DMS114 treated with DMSO at 0.1 percent for 48 hours (cell line): ENCODE measurements around the gene CASP2.
A peak's percentile ranks its signal among the peaks of the same experiment; 100 is the strongest.

ENCODE experiments used
- DNase-seq: peaks from one replicate; lab custom pipeline; 2025; ENCODE audit not compliant: unreplicated experiment; lab: John Stamatoyannopoulos, UW

CASP2 gene

GRCh38 chr7:143292876-143293275, 4.7 kb downstream of the CASP2 start:
- no peak for DNase-seq

- no peak for DNase-seq
These were observed 7.7 kb downstream of the CASP2 start for GRCh38 chr7:143295870-143296269.

GRCh38 chr7:143296686-143297085, 8.5 kb downstream of the CASP2 start:
- DNase-seq: no peak

GRCh38 chr7:143299346-143299745, 11.2 kb downstream of the CASP2 start:
- no peak for DNase-seq

GRCh38 chr7:143299840-143300239, 11.7 kb downstream of the CASP2 start:
- no peak for DNase-seq

GRCh38 chr7:143300959-143301935, 13.1 kb downstream of the CASP2 start:
- no peak for DNase-seq

GRCh38 chr7:143303733-143304132, 15.6 kb downstream of the CASP2 start:
- DNase-seq: no peak

GRCh38 chr7:143304938-143305337, 16.8 kb downstream of the CASP2 start:
- no peak for DNase-seq

GRCh38 chr7:143305423-143306070, 17.4 kb downstream of the CASP2 start:
- DNase-seq: peak; percentile 14

- DNase-seq: no peak
These were observed 20.5 kb downstream of the CASP2 start for GRCh38 chr7:143308632-143309031.

GRCh38 chr7:143314127-143314526, 26.0 kb downstream of the CASP2 start:
- DNase-seq: no peak

- no peak for DNase-seq
These were observed 27.6 kb downstream of the CASP2 start, which contains the start of gene CLCN1 for GRCh38 chr7:143315776-143316175. CLCN1 (plus strand) TSS chr7:143316111; CDS start chr7:143316213, 102 bp downstream.

GRCh38 chr7:143316492-143316891, 28.3 kb downstream of the CASP2 start:
- no peak for DNase-seq

GRCh38 chr7:143318661-143319060, 30.5 kb downstream of the CASP2 start:
- DNase-seq: no peak

- DNase-seq: no peak
These were observed 32.5 kb downstream of the CASP2 start for GRCh38 chr7:143320620-143321019.

- DNase-seq: no peak
These were observed 33.1 kb downstream of the CASP2 start for GRCh38 chr7:143321242-143321641.

- DNase-seq: no peak
These were observed 33.6 kb downstream of the CASP2 start for GRCh38 chr7:143321734-143322133.

GRCh38 chr7:143322760-143323633, 34.8 kb downstream of the CASP2 start:
- no peak for DNase-seq

GRCh38 chr7:143323653-143324052, 35.5 kb downstream of the CASP2 start:
- DNase-seq: no peak

GRCh38 chr7:143325240-143325639, 37.1 kb downstream of the CASP2 start:
- DNase-seq: no peak

GRCh38 chr7:143327903-143328302, 39.8 kb downstream of the CASP2 start:
- no peak for DNase-seq
